Measurements from ENCODE around the gene HNRNPM.
"Not testable (repeated sequence)": the region's sequence is repeated elsewhere in the genome, so short reads cannot be mapped to it uniquely, and the experiment has no call there.

HNRNPM gene

DNA sequence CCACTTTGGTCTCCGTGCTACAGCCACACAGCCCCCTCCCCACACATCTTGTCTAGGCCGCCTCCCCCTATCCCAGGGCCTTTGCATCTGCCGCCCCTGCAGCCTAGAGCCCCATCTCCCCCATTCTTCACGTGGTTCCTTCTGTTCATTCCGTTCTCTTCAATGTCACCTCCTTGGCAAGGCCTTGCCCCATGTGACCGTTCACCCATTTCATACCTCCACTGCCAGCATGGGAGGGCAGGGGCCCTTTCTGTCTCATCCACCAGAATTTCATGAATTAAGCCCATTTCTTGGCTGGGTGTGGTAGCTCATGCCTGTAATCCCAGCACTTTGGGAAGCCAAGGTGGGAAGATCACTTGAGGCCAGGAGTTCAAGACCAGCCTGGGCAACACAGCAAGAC, 15.7 kb upstream of the HNRNPM start:
- no peak for DNase-seq

GRCh38 chr19:8429826-8430225, 14.9 kb upstream of the HNRNPM start:
- DNase-seq, result no peak

GRCh38 chr19:8430650-8431049, 14.1 kb upstream of the HNRNPM start:
- no peak for DNase-seq

GRCh38 chr19:8438236-8438635, 6.5 kb upstream of the HNRNPM start:
- DNase-seq, result no peak

DNA sequence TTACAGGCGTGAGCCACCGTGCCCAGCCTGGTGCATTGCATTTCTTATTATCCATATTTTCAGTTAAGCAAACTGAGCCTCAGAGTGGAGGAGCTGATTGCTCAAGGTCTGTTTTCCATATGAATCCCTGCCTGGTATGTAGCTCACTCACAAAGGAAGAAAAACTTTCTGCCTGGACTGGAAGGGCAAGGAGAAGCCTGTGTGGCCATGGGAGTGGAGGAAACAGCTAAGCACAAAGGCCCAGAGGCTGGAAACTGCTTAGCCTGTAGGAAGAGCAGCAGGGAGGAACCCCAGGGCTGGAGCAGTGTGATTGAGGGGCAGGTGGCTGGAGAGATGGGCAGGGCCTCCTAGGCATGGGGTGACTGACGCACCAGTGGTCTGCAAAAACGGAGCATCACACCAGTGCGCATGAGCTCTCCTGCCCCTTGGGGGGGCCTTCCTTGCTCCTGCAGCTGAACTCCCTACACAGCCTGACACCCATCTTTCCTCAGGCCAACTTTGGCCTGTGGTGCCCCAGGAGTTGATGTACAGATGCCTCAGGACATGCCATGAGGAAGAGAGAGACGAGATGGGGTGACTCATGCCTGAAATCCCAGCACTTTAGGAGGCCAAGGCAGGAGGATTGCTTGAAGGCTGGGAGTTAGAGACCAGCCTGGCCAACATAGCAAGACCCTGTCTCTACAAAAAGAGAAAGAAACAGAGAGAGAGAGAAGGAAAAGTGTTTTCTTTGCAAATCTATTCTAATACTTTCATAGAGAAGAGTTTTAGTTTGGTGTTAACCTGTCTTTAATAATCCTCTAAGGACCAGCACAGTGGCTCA, 2.8 kb upstream of the HNRNPM start:
- DNase-seq, result no peak

- not testable (repeated sequence) for DNase-seq
Measured at GRCh38 chr19:8444140-8444676, 567 bp upstream of the HNRNPM start.

- peak; percentile 20 to 39 for DNase-seq
Measured at GRCh38 chr19:8445488-8446001, 770 bp downstream of the HNRNPM start.

- DNase-seq, result no peak
Measured at GRCh38 chr19:8446061-8446709, 1.4 kb downstream of the HNRNPM start.

- no peak for DNase-seq
Measured at GRCh38 chr19:8449830-8450229, 5.1 kb downstream of the HNRNPM start.

- DNase-seq, result no peak
Measured at GRCh38 chr19:8451377-8451776, 6.6 kb downstream of the HNRNPM start.

DNA sequence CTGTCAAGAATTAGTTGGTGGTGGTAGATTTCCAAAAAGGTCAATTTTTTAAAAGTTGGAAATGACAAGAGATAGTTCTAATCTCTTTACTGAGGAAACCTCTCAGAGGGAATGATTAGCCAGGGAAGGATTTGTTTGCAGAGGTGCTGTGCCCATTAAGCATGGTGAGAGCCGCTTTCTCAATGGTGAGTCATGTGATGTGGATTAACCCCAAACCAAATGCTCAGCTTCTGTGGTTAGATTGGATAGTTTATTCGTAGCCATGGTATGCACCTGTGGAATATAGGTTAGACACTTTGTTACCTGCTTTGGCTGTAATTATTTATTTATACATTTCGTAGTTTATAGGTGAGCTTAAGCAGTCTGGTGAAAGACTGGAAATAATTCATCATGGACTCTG, 7.1 kb downstream of the HNRNPM start:
- DNase-seq, result peak; percentile 10 to 30

- DNase-seq, result no peak
Measured at GRCh38 chr19:8452446-8453123, 7.8 kb downstream of the HNRNPM start.

DNA sequence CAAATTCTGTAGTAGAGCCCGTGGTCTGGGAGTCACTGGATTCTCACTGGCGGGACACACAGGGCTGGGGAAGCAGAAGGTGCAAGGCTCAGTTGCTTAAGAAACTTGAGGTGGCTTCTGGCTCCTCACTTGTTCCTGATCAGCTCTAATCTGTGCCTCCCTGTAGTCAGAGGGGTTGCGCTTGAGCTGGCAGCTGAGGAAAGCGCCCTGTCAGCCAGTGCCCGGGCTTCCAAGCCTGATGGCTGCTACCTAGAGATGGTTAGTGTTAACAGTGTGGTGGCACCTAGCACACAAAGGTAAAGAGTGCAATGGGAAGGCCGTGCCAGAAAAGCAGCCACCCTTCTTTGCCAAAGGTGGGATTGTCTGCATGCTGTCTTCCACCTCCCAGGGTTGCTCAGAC, 8.8 kb downstream of the HNRNPM start:
- no peak for DNase-seq

DNA sequence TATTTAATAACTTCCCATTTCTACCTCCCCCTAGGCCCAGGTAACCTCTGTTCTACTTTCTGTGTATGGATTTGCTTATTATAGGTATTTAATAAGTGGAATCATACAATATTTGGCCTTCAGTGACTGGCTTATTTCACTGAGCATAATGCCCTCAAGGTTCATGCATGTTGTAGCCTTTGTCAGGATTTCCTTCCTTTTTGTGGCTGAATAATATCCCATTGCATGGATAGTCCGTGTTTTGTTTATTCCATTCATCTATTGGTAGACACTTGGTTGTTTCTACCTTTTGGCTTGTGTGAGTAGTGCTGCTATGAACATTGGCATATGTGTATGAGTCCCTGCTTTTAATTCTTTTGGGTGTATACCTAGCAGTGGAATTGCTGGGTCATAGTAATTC, 9.4 kb downstream of the HNRNPM start:
- DNase-seq, result no peak

GRCh38 chr19:8455018-8455417, 10.2 kb downstream of the HNRNPM start:
- DNase-seq, result no peak

DNA sequence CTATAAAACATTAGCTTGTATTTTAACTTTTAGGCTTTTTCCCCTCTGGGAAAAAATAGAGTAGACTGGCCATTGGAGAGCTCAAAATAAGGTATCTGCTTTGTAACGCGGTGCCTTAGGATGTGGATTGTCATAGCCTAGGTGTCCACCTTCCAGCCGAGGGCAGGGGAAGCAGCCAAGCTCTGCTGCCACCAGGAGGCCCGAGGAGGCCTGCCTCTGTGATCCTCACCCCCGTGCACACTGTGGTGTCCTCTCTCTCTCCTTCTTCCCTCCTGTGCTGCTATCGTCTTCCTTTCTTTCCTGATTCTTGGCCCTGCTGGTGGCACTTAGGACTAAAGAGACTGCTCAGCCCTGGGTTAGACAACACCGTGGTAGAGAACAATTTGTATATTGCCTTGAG, 11.3 kb downstream of the HNRNPM start:
- DNase-seq, result no peak

- DNase-seq, result no peak
Measured at GRCh38 chr19:8457209-8457608, 12.4 kb downstream of the HNRNPM start.

DNA sequence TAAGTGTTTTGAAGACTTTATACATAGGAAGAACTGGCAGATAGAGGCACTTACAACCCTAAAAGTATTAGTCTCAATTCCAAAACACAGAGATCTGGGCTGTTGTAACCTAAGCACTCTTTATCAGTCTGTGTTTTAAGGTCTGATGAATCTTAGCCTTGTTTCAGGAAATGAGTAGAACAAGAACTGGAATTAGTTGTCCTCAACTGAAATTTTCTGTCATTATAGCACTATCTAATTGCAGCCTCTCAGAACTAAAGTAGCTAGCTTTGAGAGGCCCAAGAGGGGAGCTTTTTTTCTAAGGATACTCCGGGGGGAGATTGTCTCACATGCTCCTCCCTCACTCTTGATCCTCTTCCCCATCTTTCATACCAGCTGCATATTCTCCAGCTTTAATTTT, 13.1 kb downstream of the HNRNPM start:
- DNase-seq, result no peak

DNA sequence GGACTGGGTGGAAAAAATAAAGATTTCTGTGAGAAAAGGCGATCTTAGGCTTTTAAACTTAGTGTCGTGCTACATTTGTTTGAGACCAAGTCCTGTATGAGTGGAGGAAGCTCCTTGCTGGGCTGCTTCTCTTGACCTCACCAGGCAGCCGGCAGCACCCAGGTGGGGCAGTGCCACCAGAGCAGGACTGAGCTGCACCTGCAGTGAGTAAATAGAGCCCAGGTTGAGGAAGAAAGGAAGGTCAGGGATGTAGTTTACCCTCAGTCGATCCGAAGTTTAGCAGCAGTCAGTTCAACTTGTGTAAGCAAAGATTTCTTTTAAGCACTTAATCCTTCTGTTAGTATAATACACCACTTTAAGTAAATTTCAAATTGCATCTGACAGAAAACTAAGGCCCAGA, 13.6 kb downstream of the HNRNPM start:
- DNase-seq, result no peak

- DNase-seq, result no peak
Measured at GRCh38 chr19:8459095-8459494, 14.3 kb downstream of the HNRNPM start.

- DNase-seq, result no peak
Measured at GRCh38 chr19:8459520-8460270, 14.9 kb downstream of the HNRNPM start.

GRCh38 chr19:8460516-8461298, 15.9 kb downstream of the HNRNPM start:
- DNase-seq, result no peak

All from activated CD4-positive, alpha-beta T cell treated with anti-CD3 and anti-CD28 coated beads for 4 hours (primary cell).